Activated naive CD4-positive, alpha-beta T cell treated with Interleukin-2 at 50 U/mL for 16 hours (primary cell): Measurements from ENCODE around the gene DNAAF2.
"Not testable (repeated sequence)": the region's sequence is repeated elsewhere in the genome, so short reads cannot be mapped to it uniquely, and the experiment has no call there.

Experiments used
- DNase-seq: peaks from one replicate; pipeline ENCODE4 v3.0.0-alpha.2; 2020

Gene DNAAF2

DNA sequence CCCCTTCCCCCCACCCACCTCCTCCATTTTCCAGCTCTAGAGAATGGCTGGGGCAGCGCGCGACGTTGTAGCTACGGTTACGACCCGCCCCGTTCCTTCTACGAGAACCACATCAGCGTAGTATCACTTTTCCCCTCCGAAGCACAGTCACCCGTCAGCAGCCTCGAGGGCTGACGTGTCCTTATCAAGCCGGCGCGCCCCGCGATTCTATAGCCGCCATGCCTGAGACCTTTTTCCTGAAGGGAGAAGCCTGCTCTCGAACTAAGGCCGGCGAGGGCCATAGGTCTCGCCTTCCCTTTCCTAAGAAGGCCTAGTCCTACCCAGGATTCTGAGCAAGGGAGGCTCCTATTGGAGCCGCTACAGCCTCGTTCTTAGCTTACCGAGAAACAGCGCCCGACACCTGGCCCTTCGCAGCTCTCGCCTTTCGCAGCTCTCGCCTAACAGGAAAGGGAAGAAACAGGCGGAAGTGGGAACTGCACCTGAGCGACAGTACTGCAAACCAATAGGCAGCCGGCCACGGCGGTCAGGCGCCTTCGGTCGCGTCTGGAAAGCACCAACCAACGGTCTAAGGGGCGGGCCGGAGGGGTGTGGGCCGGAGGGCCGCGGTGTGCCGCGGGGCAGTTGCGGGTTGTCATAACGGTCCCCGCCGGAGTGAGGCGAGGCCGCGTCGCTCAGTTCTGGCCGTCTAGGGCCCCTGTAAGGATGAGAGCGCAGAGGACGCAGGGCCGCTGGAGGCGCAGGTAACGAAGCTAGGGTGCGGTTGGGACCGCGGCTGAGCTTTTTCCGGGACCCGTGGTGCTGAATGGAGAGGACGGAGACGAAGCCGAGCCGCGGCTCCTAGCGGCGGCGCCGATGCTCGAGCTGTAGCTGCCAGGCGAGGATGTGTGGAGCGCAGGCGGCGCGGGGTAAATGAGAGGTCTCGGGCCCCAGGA is 14.6 kb downstream of the DNAAF2 start, which contains the start of the genes MGAT2 and RPL36AL:
TSS of gene MGAT2 (plus strand) at position 618 of the 932 bp plus-strand sequence. CDS start 470 bp downstream, outside the sequence.
TSS of gene RPL36AL (minus strand) at position 445 of the 932 bp plus-strand sequence. CDS start 1,522 bp downstream, outside the sequence.
- peak; percentile 95 for DNase-seq

DNA sequence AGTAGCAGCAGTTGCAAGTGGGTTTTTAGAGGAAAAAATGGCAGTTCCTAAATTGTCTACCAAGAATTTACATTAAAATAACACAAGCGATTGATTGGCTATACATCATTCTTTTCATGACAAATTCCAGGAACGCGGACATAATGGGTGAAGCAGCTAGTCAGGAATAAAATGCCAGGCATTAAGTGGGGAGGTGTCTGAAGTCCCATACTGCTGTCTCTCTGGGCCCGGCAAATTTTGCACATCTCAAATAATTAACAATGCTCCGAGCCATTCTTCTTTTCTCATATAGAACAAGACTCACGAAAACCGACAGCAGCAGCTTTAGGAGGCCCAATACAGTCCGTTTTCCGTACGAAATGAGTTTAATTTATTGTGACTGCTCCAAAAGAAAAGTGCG is 15.3 kb downstream of the DNAAF2 start:
- no peak for DNase-seq

DNA sequence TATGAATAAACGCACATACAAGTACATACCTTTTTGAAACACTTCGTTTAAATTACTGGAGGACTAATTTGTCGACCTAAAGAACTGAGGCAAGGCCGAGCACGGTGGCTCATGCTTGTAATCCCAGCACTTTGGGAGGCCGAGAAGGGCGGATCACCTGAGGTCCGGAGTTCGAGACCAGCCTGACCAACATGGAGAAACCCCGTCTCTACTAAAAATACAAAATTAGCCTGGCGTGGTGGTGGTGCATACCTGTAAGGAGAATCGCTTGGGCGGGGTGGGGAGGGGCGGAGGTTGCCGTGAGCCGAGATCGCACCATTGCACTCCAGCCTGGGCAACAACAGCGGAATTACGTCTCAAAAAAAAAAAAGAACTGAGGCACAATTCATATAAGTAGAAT is 15.8 kb downstream of the DNAAF2 start:
- not testable (repeated sequence) for DNase-seq

DNA sequence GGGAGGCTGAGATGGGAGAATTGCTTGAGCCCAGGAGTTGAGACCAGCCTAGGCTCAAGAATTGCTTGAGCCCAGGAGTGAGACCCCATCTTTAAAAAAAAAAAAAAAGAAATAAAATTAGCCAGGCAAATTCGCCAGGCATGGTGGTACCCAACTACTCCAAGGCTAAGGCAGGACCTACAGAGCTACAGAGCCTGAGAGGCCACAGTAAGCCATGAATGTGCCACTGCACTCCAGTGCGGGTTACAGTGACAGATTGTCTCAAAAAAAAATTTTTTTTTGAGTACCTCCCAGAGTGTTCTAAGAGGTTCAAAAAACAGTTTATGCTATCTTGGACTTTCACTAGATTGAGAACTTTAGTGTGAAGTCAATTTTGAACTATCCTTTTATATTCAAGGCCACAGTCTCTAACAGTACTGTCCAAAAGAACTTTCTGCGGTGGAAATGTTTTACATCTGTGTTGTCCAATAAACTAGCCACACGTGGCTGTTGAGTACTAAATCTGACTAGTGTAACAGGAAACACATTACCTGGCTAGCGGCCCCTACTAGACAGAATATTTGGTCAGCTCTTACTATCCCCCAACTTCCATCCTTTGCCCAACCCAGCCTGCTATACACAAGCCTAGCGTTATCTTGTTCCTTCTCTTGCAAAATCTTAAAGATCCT is 17.1 kb downstream of the DNAAF2 start:
- DNase-seq: no peak

DNA sequence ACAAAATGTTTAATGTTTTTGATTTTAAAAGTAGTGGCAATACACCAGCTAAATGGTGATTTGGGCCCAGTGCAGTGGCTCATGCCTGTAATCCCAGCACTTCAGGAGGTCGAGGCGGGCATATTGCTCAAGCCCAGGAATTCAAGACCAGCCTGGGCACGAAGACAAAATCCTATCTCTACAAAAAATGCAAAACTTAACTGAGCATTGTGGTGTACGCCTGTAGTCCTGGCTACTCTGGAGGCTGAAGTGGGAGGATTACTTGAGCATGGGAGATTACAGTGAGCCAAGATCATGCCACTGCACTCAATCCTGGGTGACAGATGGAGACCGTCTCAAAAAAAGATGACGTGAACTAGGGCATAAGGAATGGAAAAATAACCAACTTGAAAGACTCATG is 19.3 kb downstream of the DNAAF2 start:
- DNase-seq: no peak

DNA sequence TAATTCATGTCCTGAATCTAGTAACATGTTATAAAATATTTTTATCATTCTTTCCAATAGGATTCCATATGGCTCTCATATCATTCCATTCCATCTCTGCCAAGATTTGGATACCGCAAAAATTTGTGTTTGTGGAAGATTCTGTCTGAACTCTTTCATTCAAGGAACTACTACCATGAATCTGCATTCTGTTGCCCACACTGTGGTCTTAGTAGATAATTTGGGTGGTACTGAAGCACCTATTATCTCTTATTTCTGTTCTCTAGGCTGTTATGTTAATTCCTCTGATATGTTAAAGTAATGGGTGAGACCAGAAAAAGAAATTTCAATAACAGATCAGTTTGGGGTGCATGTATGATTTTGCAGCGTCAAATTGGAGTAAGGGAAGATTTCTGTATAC is 20.8 kb downstream of the DNAAF2 start:
- DNase-seq: no peak

DNA sequence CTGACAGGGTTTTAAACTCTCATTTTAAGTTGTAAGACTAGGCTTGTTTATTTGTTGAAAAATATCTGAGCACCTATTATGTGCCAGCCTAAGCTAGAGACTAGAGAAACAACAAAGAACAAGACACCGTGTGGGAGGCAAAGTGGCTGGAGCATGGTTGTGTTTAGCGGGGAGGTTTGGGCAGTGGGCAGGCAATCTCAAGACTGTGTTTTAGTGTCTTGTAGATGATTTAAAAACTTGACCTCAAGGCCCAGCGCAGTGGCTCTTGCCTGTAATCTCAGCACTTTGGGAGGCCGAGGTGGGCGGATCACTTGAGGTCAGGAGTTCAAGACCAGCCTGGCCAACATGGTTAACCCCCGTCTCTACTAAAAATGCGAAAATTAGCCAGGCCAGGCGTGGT is 22.4 kb downstream of the DNAAF2 start:
- no peak for DNase-seq

DNA sequence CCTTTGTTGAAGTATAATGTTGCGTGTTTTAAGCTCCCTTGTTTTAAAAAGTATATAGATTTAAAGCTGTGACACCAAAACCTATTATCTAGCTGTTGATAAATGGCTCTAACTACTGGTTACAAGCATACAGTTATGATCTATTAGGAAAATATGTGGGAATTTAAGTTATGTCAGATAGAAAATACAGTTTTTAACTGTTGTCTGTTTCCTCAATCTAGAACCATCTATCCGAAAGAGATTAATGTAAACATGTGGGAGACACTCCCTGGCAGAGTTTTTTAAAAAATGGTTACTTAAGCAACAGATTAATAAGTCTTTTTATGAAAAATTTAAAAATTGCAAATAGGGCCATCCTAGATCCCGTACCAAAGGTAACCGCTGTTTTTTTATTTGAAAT is 22.8 kb downstream of the DNAAF2 start:
- no peak for DNase-seq

DNA sequence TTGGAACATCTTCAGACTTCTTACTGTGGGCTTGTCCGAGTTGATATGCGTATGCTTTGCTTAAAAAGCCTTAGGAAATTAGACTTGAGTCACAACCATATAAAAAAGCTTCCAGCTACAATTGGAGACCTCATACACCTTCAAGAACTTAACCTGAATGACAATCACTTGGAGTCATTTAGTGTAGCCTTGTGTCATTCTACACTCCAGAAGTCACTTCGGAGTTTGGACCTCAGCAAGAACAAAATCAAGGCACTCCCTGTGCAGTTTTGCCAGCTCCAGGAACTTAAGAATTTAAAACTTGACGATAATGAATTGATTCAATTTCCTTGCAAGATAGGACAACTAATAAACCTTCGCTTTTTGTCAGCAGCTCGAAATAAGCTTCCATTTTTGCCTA is 27.5 kb downstream of the DNAAF2 start:
- DNase-seq: no peak

DNA sequence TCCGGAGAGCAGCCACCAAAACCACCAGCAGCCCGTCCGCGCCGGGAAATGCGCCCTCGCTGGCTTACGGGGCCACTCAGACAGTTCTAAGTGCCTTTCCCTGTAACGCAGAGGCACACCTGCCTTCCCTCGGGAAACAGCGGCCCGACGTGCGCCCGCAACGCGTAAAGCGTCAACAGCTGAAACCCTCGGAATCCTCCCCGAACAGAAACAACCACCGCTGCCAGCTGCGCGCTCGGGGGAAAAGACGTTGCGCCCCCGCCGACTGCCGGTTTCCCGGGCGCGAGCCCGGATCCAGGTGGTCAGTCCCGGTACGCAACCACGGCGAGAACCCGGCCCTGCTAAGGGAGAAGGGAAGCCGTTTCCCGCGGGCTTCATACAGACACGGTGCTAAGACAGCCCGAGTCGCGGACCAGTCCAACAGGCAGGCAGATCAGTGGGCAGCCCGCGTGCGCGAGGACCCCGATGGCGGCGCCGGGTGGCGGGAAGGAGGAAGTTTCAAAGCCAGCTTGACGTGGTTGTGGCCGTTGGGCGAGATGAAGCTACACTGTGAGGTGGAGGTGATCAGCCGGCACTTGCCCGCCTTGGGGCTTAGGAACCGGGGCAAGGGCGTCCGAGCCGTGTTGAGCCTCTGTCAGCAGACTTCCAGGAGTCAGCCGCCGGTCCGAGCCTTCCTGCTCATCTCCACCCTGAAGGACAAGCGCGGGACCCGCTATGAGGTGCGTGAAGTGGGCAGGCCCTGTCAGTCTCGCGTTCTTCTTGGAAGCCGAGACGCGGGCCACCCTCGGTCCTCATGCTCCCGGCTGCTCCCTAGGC is 36.4 kb downstream of the DNAAF2 start, which contains the start of gene LRR1:
TSS of gene LRR1 (plus strand) at position 456 of the 816 bp plus-strand sequence. CDS start at position 537, 81 bp downstream.
- DNase-seq: peak; percentile 90

DNA sequence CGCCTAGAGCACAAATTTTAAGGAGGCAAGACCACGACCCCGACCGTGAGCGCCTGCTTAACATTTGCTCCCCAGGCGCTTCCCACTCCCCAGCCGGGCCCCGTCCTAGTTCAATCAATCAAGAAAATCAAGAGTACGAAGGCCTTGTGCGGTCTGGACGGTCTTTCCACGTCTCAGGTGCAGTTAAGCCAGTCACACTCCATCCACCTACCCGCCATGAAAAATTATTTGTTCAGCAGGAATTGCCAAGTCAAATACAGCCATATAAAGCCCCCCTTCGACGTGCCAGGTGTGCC is 36.9 kb downstream of the DNAAF2 start:
- DNase-seq: no peak

DNA sequence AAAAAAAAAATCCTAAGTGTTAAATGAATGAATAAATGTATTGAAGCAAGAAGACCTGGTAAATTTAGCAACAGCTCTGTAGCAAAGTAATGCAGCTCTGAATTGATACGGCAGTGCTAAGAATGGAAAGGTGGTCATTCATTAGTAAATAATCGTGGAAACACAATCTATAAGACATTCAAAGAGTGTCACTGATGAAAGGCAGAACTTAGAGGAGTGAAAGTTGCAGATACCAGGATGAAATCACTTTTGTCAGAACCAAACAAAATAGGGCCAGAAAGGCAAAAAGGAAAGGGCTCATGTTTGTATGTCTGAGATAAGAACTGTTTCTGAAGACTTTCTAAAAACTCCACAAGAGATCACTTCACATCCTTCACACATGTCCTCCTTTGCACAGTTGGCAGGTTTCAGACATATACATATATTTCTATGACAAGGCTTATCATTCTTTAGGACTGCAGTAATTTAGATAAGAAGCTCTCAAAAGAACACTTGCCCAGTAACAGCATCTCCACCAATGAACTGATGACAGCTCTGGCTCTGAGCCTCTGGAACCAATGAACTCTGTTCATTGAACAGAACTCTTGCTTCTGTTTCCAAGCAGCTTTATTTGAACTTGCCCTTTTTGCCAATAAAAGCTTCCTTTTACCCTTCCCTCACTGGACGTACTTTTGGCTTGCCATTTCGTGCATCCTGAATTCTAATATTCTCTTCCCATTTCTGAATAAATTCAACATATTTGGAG is 40.5 kb downstream of the DNAAF2 start:
- no peak for DNase-seq

DNA sequence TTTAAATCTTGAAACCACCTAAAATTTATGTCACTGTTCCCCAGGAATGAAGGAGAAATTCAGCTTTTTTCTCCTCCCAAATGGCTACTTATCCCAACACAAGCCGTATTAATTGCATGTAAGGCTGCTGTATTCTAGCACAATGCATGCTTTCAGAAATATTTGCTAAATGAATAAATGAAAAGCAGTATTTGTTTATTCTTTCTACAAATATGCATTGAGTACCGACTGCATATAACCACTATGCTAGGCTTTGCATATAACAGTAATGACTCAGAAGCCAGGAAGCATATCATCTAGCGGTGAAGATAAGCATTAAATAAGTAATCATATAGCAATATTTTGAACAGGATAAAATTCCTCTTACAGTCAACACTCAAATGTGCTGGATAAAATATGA is 42.0 kb downstream of the DNAAF2 start:
- no peak for DNase-seq

DNA sequence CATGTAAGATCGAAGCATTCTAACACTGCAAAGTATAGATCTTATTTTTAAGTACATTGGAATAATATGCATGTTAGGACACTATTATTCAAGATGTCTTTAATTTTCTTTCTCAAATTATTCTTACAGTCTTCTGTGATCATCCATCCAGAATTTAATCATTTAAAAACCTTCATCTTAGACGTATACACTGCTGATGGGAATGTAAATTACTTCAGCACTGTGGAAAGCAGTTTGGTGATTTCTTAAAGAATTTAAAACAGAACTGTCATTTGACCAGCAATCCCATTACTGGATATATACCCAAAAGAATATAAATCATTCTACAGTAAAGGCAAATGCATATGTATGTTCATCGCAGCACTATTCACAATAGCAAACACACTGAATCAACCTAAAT is 45.7 kb downstream of the DNAAF2 start:
- DNase-seq: no peak

DNA sequence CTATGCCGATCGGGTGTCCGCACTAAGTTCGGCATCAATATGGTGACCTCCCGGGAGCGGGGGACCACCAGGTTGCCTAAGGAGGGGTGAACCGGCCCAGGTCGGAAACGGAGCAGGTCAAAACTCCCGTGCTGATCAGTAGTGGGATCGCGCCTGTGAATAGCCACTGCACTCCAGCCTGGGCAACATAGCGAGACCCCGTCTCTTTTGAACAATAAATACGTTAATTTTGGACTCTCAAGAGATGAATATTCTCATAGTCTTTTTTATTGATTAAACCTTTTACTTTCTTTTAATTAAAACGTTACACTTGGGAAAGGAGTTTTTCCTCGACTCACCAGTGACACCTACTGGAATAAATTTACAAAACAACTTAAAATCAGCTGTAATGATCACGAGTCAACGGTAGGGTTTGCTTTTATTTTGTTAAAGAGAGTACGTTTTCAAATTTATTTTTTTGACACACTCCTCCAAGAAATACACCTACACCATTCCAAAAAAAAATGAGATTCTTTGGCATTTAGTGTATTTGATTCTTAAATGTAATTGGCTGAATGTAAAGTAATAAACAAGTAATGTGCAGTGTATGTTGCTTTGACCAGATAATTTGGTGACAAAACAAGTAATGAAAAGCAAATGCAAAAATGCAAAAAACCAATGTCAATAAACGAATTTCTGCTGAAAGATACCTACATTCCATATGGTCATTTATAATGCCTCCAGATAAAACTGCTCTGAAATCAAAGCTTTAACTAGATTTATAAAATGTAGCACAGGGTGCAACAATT is 48.2 kb downstream of the DNAAF2 start:
- DNase-seq: peak; percentile 66

DNA sequence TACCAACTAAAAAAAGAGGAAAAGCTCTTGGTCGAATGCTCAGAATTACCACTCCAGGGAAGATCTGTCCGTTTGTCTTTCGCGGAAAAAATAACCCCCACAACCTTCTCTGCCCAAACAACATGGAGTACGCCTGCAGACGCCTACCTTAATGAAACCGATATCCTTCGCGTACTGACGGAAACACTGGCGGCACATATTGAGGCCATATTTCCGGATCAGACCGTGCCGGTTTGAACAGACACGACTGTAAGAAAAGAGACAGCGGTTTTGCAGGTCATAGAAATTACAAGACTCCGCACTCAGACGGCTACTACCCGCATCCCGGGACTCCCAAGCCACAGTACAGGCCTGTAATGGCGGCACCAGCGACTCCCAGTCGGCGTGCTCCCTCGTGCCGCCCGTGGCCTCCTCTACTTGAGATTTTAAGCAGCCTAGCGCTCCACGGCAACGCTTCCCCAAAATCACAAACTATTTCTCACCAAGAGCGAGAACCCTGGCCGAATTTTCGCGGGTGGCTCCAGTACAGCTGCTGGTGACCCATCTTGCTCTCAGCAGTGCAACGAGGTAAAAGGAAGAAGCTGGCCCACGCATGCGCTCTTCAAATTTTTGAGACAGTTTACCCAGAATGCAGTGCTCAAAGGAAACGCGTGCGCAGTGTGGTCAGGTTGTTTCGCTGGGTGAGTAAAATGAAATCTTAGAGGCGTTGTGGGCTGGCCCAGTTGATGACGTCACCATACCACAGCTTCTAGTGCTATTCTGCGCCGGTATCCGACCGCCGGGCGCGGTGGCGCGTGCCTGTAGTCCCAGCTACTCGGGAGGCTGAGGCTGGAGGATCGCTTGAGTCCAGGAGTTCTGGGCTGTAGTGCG is 49.0 kb downstream of the DNAAF2 start, which contains the start of gene RPS29:
TSS of gene RPS29 (minus strand) at position 578 of the 870 bp plus-strand sequence. CDS start at position 544, 34 bp downstream.
- peak; percentile 98 for DNase-seq

DNA sequence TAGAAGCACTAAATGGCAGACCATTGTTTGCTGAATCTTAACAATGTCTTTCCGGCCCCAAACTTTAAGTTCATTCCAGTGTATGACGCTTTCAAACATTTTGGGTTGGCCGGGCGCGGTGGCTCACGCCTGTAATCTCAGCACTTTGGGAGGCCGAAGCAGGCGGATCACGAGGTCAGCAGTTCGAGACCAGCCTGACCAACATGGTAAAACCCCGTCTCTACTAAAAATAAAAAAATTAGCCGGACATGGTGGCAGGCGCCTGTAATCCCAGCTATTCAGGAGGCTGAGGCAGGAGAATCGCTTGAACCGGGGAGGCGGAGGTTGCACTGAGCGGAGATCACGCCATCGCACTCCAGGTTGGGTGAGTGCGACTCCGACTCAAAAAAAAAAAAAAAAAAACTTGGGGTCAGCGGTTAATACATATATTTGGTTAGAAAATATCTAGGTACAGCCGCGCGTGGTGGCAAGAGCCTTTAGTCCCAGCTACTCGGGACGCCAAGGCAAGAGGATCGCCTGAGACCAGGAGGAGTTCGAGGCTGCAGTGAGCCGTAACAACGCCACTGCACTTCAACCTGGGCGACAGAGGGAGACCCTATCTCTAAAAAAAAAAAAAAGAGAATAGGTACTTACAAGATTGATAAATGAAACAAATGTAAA is 49.9 kb downstream of the DNAAF2 start:
- peak; percentile 27 for DNase-seq

DNA sequence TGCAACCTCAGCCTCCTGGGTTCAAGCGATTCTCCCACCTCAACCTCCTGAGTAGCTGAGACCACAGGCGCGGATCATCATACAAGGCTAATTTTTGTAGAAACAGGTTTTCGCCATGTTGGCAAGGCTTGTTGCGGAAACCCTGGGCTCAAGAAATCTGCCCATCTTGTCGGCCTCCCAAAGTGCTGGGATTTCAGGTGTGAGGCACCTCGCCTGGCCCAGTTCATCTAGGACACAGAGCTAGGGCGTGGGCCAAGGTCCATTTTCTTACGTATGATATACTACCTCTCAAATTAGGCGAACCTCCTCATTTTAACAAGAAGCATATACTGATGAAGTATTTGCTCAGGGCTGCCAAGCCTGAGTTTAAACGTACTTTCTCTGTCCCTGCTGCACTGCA is 51.0 kb downstream of the DNAAF2 start:
- no peak for DNase-seq

DNA sequence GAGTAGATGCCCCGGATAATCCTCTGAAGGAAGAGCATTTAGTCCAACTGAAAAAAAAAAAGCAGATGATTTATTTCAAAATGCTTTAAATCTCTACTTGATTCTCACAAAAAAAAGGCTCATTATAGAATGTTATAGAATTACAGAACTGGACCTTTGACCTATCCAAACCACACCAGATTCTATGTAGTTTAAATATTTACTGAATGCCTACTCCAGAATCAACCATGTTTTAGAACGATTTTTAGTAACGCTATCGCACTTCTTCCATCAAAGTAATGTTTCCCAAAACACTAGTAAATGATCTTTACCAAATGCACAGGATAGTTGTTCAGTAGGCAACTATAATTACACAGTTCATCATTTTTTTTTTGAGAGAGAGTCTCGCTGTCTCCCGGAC is 51.4 kb downstream of the DNAAF2 start:
- no peak for DNase-seq
